Ovary (tissue), 3 donors: Measurements from ENCODE around the gene SLC13A2.
"Not testable (repeated sequence)": the region's sequence is repeated elsewhere in the genome, so short reads cannot be mapped to it uniquely, and the experiment has no call there.

Source experiments
- CTCF ChIP-seq, 3 donors: fragments of 450-650 bp in 2 of 3; fragments of 200-600 bp in 1 of 3; IDR thresholded peaks; one replicate each; pipeline versions ENCODE4 v1.5.1 to v1.8.0; 2016 to 2022; ENCODE audit warnings: antibody characterized with exemption in 3 of 3, mild to moderate bottlenecking in 1 of 3
- EP300 ChIP-seq: sonication (generic); formaldehyde crosslinking; IDR thresholded peaks from one replicate; pipeline ENCODE4 v1.6.1; 2017; ENCODE audit warnings: antibody characterized with exemption
- POLR2A ChIP-seq: fragments of 450-650 bp; IDR thresholded peaks from one replicate; pipeline ENCODE4 v1.6.1; 2017; ENCODE audit warnings: antibody characterized with exemption, mild to moderate bottlenecking, moderate library complexity
- donor health status: DM: no; HTN: no; CAD: no.

GRCh38 chr17:28458881-28459280 is 14.6 kb upstream of the SLC13A2 start:
- not testable (repeated sequence) for TF ChIP-seq CTCF (IDR thresholded peaks at IDR 0.05); EP300; POLR2A
